ENCODE results near the gene ABTB2. TPM values are rescaled to one million over a fixed set of nuclear protein-coding genes. Genes with fewer than 3 reads are reported as not detected.

The ABTB2 gene
- total RNA-seq, 1 experiment from 2014 or later: 5.5 TPM

DNA sequence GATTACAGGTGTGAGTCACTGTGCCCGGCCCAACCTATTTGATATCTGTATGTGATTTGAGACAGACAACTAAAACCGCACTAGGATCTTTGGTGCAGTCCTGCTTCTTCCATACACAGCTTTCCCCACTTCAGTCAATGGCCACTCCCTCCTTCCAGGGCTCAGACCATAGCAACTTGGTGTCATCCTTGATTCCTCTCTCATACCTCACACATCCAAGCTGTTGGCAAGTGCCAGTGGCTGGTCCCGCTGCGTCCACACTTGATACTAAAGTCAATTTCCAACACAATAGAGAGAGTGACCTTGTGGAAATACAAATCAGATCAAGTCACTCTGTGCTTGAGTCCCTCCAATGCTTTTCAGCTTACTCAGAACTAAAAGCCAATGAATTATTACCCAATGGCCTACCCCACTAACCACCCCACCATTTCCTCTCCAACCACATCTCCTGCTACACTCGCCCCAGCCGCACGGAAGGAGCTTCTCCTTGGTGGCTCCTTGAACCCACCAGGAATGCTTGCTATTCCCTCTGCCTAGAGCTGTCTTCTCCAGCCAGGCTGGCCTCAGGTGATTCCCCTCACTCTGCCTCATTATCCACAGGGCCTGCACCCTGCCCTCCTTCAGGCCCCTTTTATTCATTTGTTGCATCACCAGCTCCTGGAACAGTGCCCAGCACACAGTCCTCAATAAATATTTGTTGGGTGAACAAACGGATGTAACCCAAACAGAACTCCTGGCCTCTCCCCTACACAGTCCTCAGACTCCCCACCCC is 12.9 kb downstream of the ABTB2 start:
- Mint-ChIP-seq H3K9me3 (no peaks in the 10 kb centered on the region; a peak in 1 of 5 replicates), H3K36me3 (ENCODE audit: insufficient read depth in 1 of 3, low read depth in 3 of 3) (no peaks in the 10 kb centered on the region)

More for the DNA sequence above, 12.9 kb downstream of the ABTB2 start:
- H3K18ac ChIP-seq (ENCODE audit: insufficient read length, low read depth, low read length): no peak overlapping the region
- H2AFZ ChIP-seq (ENCODE audit: low read length): no peak overlapping the region
- TF ChIP-seq CTCF (conservative IDR thresholded peaks at IDR 0.05): no peak
- no peak overlapping the region for H2BK12ac ChIP-seq (ENCODE audit: insufficient read length, low read depth, low read length)
- Mint-ChIP-seq H3K27ac (no peak overlapping the region), H3K4me1 (peaks cover 25 to 31% of the 10 kb centered on the region in 2 experiments), H3K27me3 (ENCODE audit: low read depth) (no peaks in the 10 kb centered on the region), H3K4me3 (no peak overlapping the region)
- no peak overlapping the region for H4K8ac ChIP-seq (replicated peaks; ENCODE audit: insufficient read length, low read depth, low read length)
- H4K5ac ChIP-seq (ENCODE audit: insufficient read length, low read depth, low read length): no peak overlapping the region
- H3K9ac ChIP-seq (ENCODE audit: extremely low read depth, insufficient read length, low read length): no peak overlapping the region
- H2BK5ac ChIP-seq (ENCODE audit: insufficient read length, low read length): no peak overlapping the region
- no peaks in the 10 kb centered on the region for H3K79me1 ChIP-seq (ENCODE audit: insufficient read depth, low read depth, low read length, poor library complexity, severe bottlenecking)
- H3K23ac ChIP-seq (ENCODE audit: insufficient read length, low read depth, low read length): no peak overlapping the region
- H3K4me1 ChIP-seq (ENCODE audit: insufficient read depth, low read length): peaks cover 5% of the 10 kb centered on the region; the same call in 1 of the 2 replicates
- WGBS (ENCODE audit: extremely low coverage, insufficient read length, low lambda C conversion rate): no CpG with 5 or more reads among the region's 8 CpGs
- no peaks in the 10 kb centered on the region for H3K23me2 ChIP-seq (ENCODE audit: insufficient read length, low read depth, low read length, poor library complexity, severe bottlenecking)
- peaks cover 2% of the 10 kb centered on the region; the same call in 1 of the 2 replicates for H3K79me2 ChIP-seq (ENCODE audit: insufficient read depth, low read length)
- no peaks in the 10 kb centered on the region for H4K20me1 ChIP-seq (ENCODE audit: control insufficient read depth, insufficient read depth, insufficient read length)
- no peak overlapping the region for H3K4me2 ChIP-seq (ENCODE audit: insufficient read depth, insufficient read length, low read length)
- H2BK20ac ChIP-seq (ENCODE audit: low read depth, low read length, poor library complexity, severe bottlenecking): no peak overlapping the region
- no peak overlapping the region for H4K91ac ChIP-seq (ENCODE audit: insufficient read length, low read depth, low read length)
- H3K27me3 ChIP-seq (ENCODE audit: insufficient read depth, low read length): no peaks in the 10 kb centered on the region
- no peak overlapping the region; the same call in 1 of the 2 replicates for H2BK15ac ChIP-seq (ENCODE audit: low read depth, low read length)
- H3K14ac ChIP-seq (ENCODE audit: insufficient read depth, low read length): no peak overlapping the region
- no peak overlapping the region for H3K27ac ChIP-seq (ENCODE audit: insufficient read length, low read depth, low read length)
- H2AK5ac ChIP-seq (ENCODE audit: insufficient read length, low read length): no peak overlapping the region
- H3K9me3 ChIP-seq (ENCODE audit: control insufficient read depth, low read depth, low read length): no peaks in the 10 kb centered on the region
- H3K56ac ChIP-seq (ENCODE audit: insufficient read length, low read depth, low read length): no peak overlapping the region
- H3K4ac ChIP-seq (ENCODE audit: low read depth, low read length): no peak overlapping the region
- no peak overlapping the region for H3T11ph ChIP-seq (ENCODE audit: low read length)
- H2BK120ac ChIP-seq (ENCODE audit: low read depth, low read length, poor library complexity, severe bottlenecking): no peak overlapping the region
- DNase-seq: peak; percentile 18
